ENCODE measurements around the gene TOMM7.

The TOMM7 gene

GRCh38 chr7:22861576-22861975, 38.9 kb upstream of the TOMM7 start:
- no peak for TF ChIP-seq CTCF (IDR thresholded peaks at IDR 0.05; ENCODE audit: low read depth, low read length, missing control alignments)
- Histone ChIP-seq H3K27me3 (replicated peaks) (no peaks in the 10 kb centered on the region), H3K4me3 (ENCODE audit: low read depth, low read length) (no peak overlapping the region), H3K36me3 (replicated peaks) (peaks cover 2% of the 10 kb centered on the region), H3K27ac (no peak overlapping the region)
- in situ Hi-C loops (cut with HindIII; ENCODE audit: low pct_ligation_motif_present, low sequenced_read_pairs), result loop anchor here (25.0 kb wide), 1 partner anchor 201 kb away; no protein-coding TSS in a partner anchor
- no peak for DNase-seq

- Histone ChIP-seq H3K27me3 (replicated peaks) (no peaks in the 10 kb centered on the region), H3K27ac (peak overlapping the region; percentile 99), H3K4me3 (ENCODE audit: low read depth, low read length) (no peak overlapping the region), H3K36me3 (replicated peaks) (peaks cover 2% of the 10 kb centered on the region)
- TF ChIP-seq CTCF (IDR thresholded peaks at IDR 0.05; ENCODE audit: low read depth, low read length, missing control alignments), result peak; percentile 71
- peak; percentile 43 for DNase-seq
- in situ Hi-C loops (cut with HindIII; ENCODE audit: low pct_ligation_motif_present, low sequenced_read_pairs), result loop anchor here (25.0 kb wide), 1 partner anchor 201 kb away; no protein-coding TSS in a partner anchor
Measured at GRCh38 chr7:22860784-22861482, 38.3 kb upstream of the TOMM7 start.

- no peak for TF ChIP-seq CTCF (IDR thresholded peaks at IDR 0.05; ENCODE audit: low read depth, low read length, missing control alignments)
Measured at GRCh38 chr7:22860337-22860736, 37.7 kb upstream of the TOMM7 start.

GRCh38 chr7:22859641-22860290, 37.1 kb upstream of the TOMM7 start:
- Histone ChIP-seq H3K27ac (peak overlapping the region; percentile 99), H3K27me3 (replicated peaks) (no peaks in the 10 kb centered on the region), H3K36me3 (replicated peaks) (peaks cover 2% of the 10 kb centered on the region), H3K4me3 (ENCODE audit: low read depth, low read length) (no peak overlapping the region)
- TF ChIP-seq CTCF (IDR thresholded peaks at IDR 0.05; ENCODE audit: low read depth, low read length, missing control alignments), result no peak
- peak; percentile 42 for DNase-seq
- in situ Hi-C loops (cut with HindIII; ENCODE audit: low pct_ligation_motif_present, low sequenced_read_pairs), result loop anchor here (25.0 kb wide), 1 partner anchor 203 kb away; no protein-coding TSS in a partner anchor

More at GRCh38 chr7:22860337-22860736, 37.7 kb upstream of the TOMM7 start:
- in situ Hi-C loops (cut with HindIII; ENCODE audit: low pct_ligation_motif_present, low sequenced_read_pairs), result loop anchor here (25.0 kb wide), 1 partner anchor 202 kb away; no protein-coding TSS in a partner anchor
- H3K27me3 ChIP-seq (replicated peaks), result no peaks in the 10 kb centered on the region
- H3K36me3 ChIP-seq (replicated peaks), result peaks cover 2% of the 10 kb centered on the region
- peak overlapping the region; percentile 99 for H3K27ac ChIP-seq
- no peak overlapping the region for H3K4me3 ChIP-seq (ENCODE audit: low read depth, low read length)
- no peak for DNase-seq

GRCh38 chr7:22858640-22859561, 36.3 kb upstream of the TOMM7 start:
- peak; percentile 94 for DNase-seq
- peak overlapping the region; percentile 99 for H3K27ac ChIP-seq
- peaks cover 2% of the 10 kb centered on the region for H3K36me3 ChIP-seq (replicated peaks)
- H3K4me3 ChIP-seq (ENCODE audit: low read depth, low read length), result no peak overlapping the region
- in situ Hi-C loops (cut with HindIII; ENCODE audit: low pct_ligation_motif_present, low sequenced_read_pairs), result loop anchor here (25.0 kb wide), 1 partner anchor 203 kb away; no protein-coding TSS in a partner anchor
- TF ChIP-seq CTCF (IDR thresholded peaks at IDR 0.05; ENCODE audit: low read depth, low read length, missing control alignments), result no peak
- H3K27me3 ChIP-seq (replicated peaks), result no peaks in the 10 kb centered on the region
